Trophoblast cell (in vitro differentiated cells and primary cell): Measurements from ENCODE around the gene PSMA7.

Source experiments
- DNase-seq, 2 donors: peaks; one replicate each; pipeline ENCODE4 v3.0.0-alpha.2; 2016
- H2AFZ ChIP-seq: 2 replicates; pipeline ENCODE4 v1.6.1; 2013; ENCODE audit warnings: low read length, moderate library complexity, mild to moderate bottlenecking; ENCODE audit not compliant: insufficient read depth, poor library complexity
- H2AK5ac ChIP-seq: 2 replicates; pipeline ENCODE4 v1.6.1; 2013; ENCODE audit warnings: mild to moderate bottlenecking, low read length
- H2BK120ac ChIP-seq: 2 replicates; pipeline ENCODE4 v1.6.1; 2013; ENCODE audit warnings: low read length, mild to moderate bottlenecking, moderate library complexity; ENCODE audit not compliant: insufficient read depth, poor library complexity
- H2BK12ac ChIP-seq: 2 replicates; pipeline ENCODE4 v1.6.1; 2013; ENCODE audit warnings: mild to moderate bottlenecking, low read length, moderate library complexity
- H2BK5ac ChIP-seq: 2 replicates; pipeline ENCODE4 v1.6.1; 2013; ENCODE audit warnings: low read length, low read depth, moderate library complexity, mild to moderate bottlenecking; ENCODE audit not compliant: poor library complexity
- H3K14ac ChIP-seq: 2 replicates; pipeline ENCODE4 v1.6.1; 2013; ENCODE audit warnings: mild to moderate bottlenecking, low read length
- H3K18ac ChIP-seq: 2 replicates; pipeline ENCODE4 v1.6.1; 2013; ENCODE audit warnings: mild to moderate bottlenecking, low read length
- H3K23ac ChIP-seq: 2 replicates; pipeline ENCODE4 v1.6.1; 2013; ENCODE audit warnings: low read length
- H3K27ac ChIP-seq: 2 replicates; pipeline ENCODE4 v1.5.1; 2013; ENCODE audit warnings: low read depth, mild to moderate bottlenecking, inconsistent platforms, low read length, moderate library complexity
- H3K27me3 ChIP-seq: 2 replicates; pipeline ENCODE4 v1.6.1; 2013; ENCODE audit warnings: inconsistent platforms, mild to moderate bottlenecking, low read length, moderate library complexity; ENCODE audit not compliant: insufficient read depth
- H3K36me3 ChIP-seq, 2 experiments: 1 replicate in 1 of 2; 2 replicates in 1 of 2; pipeline ENCODE4 v1.6.1; 2013; ENCODE audit warnings: low read length in 2 of 2, mild to moderate bottlenecking in 2 of 2, moderate library complexity in 1 of 2; ENCODE audit not compliant: insufficient read depth in 2 of 2, control insufficient read depth in 1 of 2
- H3K4ac ChIP-seq: 2 replicates; pipeline ENCODE4 v1.6.1; 2013; ENCODE audit warnings: low read depth, mild to moderate bottlenecking, low read length, moderate library complexity
- H3K4me1 ChIP-seq, 2 experiments: 1 replicate in 1 of 2; 2 replicates in 1 of 2; pipeline ENCODE4 v1.6.1; 2013; ENCODE audit warnings: low read length in 2 of 2, mild to moderate bottlenecking in 2 of 2, moderate library complexity in 1 of 2; ENCODE audit not compliant: insufficient read depth in 2 of 2, control insufficient read depth in 1 of 2
- H3K4me2 ChIP-seq: 2 replicates; pipeline ENCODE4 v1.6.1; 2013; ENCODE audit warnings: inconsistent platforms, mild to moderate bottlenecking, low read length, moderate library complexity
- H3K4me3 ChIP-seq: 2 replicates; pipeline ENCODE4 v1.5.1; 2013; ENCODE audit warnings: mild to moderate bottlenecking, low read depth, low read length, inconsistent platforms
- H3K79me1 ChIP-seq: one replicate; pipeline ENCODE4 v1.6.1; 2013; ENCODE audit warnings: low read length
- H3K79me2 ChIP-seq: 2 replicates; pipeline ENCODE4 v1.6.1; 2013; ENCODE audit warnings: low read length, mild to moderate bottlenecking; ENCODE audit not compliant: control insufficient read depth, insufficient read depth, poor library complexity
- H3K9ac ChIP-seq: 2 replicates; pipeline ENCODE4 v1.6.1; 2013; ENCODE audit warnings: mild to moderate bottlenecking, low read length
- H3K9me3 ChIP-seq: 2 replicates; pipeline ENCODE4 v1.6.1; 2013; ENCODE audit warnings: low read depth, mild to moderate bottlenecking, control low read depth, inconsistent platforms, low read length; ENCODE audit not compliant: insufficient read depth
- H4K12ac ChIP-seq: 2 replicates; pipeline ENCODE4 v1.6.1; 2013; ENCODE audit warnings: low read depth, mild to moderate bottlenecking, low read length, moderate library complexity
- H4K8ac ChIP-seq: 2 replicates; pipeline ENCODE4 v1.6.1; 2013; ENCODE audit warnings: low read depth, mild to moderate bottlenecking, low read length, moderate library complexity
- H4K91ac ChIP-seq: one replicate; pipeline ENCODE4 v1.6.1; 2013; ENCODE audit warnings: low read depth, mild to moderate bottlenecking, low read length, moderate library complexity
- WGBS: extraction: QIAGEN DNeasy Blood & Tissue Kit; methylation state at CpG from one replicate; pipeline ENCODE4 v1.1.7; 2013; ENCODE audit warnings: missing lambda C conversion rate; ENCODE audit not compliant: insufficient read length, insufficient coverage; ENCODE audit errors: extremely low coverage; 5-methylcytosine and 5-hydroxymethylcytosine counted together

PSMA7 gene

GRCh38 chr20:62163986-62164762 lies 21.0 kb upstream of the PSMA7 start:
- Histone ChIP-seq H2BK5ac (no peak overlapping the region), H3K79me1 (no peaks in the 10 kb centered on the region), H3K4me2 (no peak overlapping the region), H2BK12ac (no peak overlapping the region), H3K36me3 (peaks cover 69 to 77% of the 10 kb centered on the region in 2 experiments), H3K27ac (no peak overlapping the region), H4K8ac (no peak overlapping the region), H3K9ac (no peak overlapping the region), H3K4ac (no peak overlapping the region), H2BK120ac (no peak overlapping the region), H4K91ac (no peak overlapping the region), H2AK5ac (no peak overlapping the region), H3K4me1 (peaks cover 6 to 17% of the 10 kb centered on the region in 2 experiments), H3K23ac (no peak overlapping the region), H4K12ac (no peak overlapping the region), H3K27me3 (no peaks in the 10 kb centered on the region), H3K9me3 (no peaks in the 10 kb centered on the region), H2AFZ (no peak overlapping the region), H3K79me2 (no peaks in the 10 kb centered on the region), H3K14ac (no peak overlapping the region), H3K18ac (no peak overlapping the region), H3K4me3 (no peak overlapping the region)
- no peak for DNase-seq
- no CpG with 5 or more reads among the region's 29 CpGs for WGBS

DNA sequence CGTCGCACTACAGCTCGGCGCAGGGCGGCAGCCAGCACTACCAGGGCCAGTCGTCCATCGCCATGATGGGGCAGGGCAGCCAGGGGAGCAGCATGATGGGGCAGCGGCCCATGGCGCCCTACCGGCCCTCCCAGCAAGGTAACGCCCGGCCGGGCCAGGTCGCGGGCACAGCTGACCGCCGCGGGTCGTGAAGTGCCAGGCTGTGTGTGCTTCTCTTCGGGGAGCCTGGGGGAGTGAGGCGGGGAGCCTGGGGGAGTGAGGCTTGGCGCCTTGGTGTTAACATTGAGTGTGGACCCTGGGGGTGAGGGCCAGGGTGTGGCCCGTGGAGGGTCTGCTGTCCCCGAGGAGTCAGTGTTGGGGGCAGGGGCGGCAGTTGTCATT lies 20.3 kb upstream of the PSMA7 start:
- H3K23ac ChIP-seq: no peak overlapping the region
- H3K9ac ChIP-seq: no peak overlapping the region
- H3K36me3 ChIP-seq: peaks cover 66 to 76% of the 10 kb centered on the region in 2 experiments
- H3K4me1 ChIP-seq: peaks cover 6 to 17% of the 10 kb centered on the region in 2 experiments
- no peaks in the 10 kb centered on the region for H3K79me1 ChIP-seq
- no peak overlapping the region for H2BK12ac ChIP-seq
- no peak overlapping the region for H4K12ac ChIP-seq
- no peak overlapping the region for H3K18ac ChIP-seq
- H3K27ac ChIP-seq: no peak overlapping the region
- H3K14ac ChIP-seq: no peak overlapping the region
- no peak overlapping the region for H3K4me2 ChIP-seq
- H2AFZ ChIP-seq: no peak overlapping the region
- no peak overlapping the region for H2BK5ac ChIP-seq
- WGBS: no CpG with 5 or more reads among the region's 25 CpGs
- H3K27me3 ChIP-seq: no peaks in the 10 kb centered on the region
- no peak overlapping the region for H3K4ac ChIP-seq
- no peak overlapping the region for H4K91ac ChIP-seq
- H3K79me2 ChIP-seq: no peaks in the 10 kb centered on the region
- no peak overlapping the region for H2BK120ac ChIP-seq
- DNase-seq: no peak
- H4K8ac ChIP-seq: no peak overlapping the region
- no peak overlapping the region for H3K4me3 ChIP-seq
- H3K9me3 ChIP-seq: no peaks in the 10 kb centered on the region
- H2AK5ac ChIP-seq: no peak overlapping the region

- Histone ChIP-seq H3K27ac (no peak overlapping the region), H3K9me3 (no peaks in the 10 kb centered on the region)
Measured at GRCh38 chr20:62162765-62163484, 19.7 kb upstream of the PSMA7 start.

DNA sequence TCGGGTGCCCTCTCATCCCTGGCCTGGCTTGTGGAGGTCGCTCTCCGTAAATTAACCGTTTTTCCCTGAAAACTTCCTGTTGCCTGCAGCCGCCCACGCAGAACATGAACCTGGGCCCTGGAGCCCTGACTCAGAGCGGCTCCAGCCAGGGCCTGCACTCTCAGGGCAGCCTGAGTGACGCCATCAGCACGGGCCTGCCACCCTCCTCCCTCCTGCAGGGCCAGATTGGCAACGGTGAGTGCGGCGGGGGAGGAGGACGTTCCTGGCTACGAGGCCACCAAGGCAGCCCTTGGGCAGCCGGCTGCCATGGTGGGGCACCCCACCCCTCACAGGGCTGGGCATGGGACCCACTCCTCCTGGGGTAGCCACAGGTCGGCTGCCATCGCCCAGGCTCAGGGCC lies 18.2 kb upstream of the PSMA7 start:
- no peak overlapping the region for H4K12ac ChIP-seq
- H3K79me2 ChIP-seq: peaks cover 9% of the 10 kb centered on the region
- H3K4ac ChIP-seq: no peak overlapping the region
- no peak overlapping the region for H3K23ac ChIP-seq
- H3K9me3 ChIP-seq: no peaks in the 10 kb centered on the region
- no peak overlapping the region for H3K14ac ChIP-seq
- H4K8ac ChIP-seq: no peak overlapping the region
- H2AK5ac ChIP-seq: no peak overlapping the region
- no peak for DNase-seq
- peak overlapping the region; percentile 42 for H3K18ac ChIP-seq
- H3K9ac ChIP-seq: no peak overlapping the region
- H2BK12ac ChIP-seq: no peak overlapping the region
- no peaks in the 10 kb centered on the region for H3K79me1 ChIP-seq
- H2BK120ac ChIP-seq: no peak overlapping the region
- peaks cover 59 to 67% of the 10 kb centered on the region in 2 experiments for H3K36me3 ChIP-seq
- H2BK5ac ChIP-seq: no peak overlapping the region
- no peak overlapping the region for H4K91ac ChIP-seq
- H2AFZ ChIP-seq: no peak overlapping the region
- no peak overlapping the region for H3K4me3 ChIP-seq
- H3K27me3 ChIP-seq: no peaks in the 10 kb centered on the region
- peaks cover 16 to 25% of the 10 kb centered on the region in 2 experiments for H3K4me1 ChIP-seq
- WGBS: no CpG with 5 or more reads among the region's 17 CpGs
- no peak overlapping the region for H3K4me2 ChIP-seq
- no peak overlapping the region for H3K27ac ChIP-seq

More at GRCh38 chr20:62162765-62163484, 19.7 kb upstream of the PSMA7 start:
- no CpG with 5 or more reads among the region's 38 CpGs for WGBS
- DNase-seq: no peak
- Histone ChIP-seq H4K8ac (no peak overlapping the region), H2BK12ac (no peak overlapping the region), H3K27me3 (no peaks in the 10 kb centered on the region), H4K12ac (no peak overlapping the region), H3K4me1 (peaks cover 6 to 17% of the 10 kb centered on the region in 2 experiments), H3K36me3 (peaks cover 64 to 71% of the 10 kb centered on the region in 2 experiments), H2BK5ac (no peak overlapping the region), H3K4ac (no peak overlapping the region), H4K91ac (no peak overlapping the region), H3K79me1 (no peaks in the 10 kb centered on the region), H3K14ac (no peak overlapping the region), H3K23ac (no peak overlapping the region), H2AK5ac (no peak overlapping the region), H2AFZ (no peak overlapping the region), H2BK120ac (no peak overlapping the region), H3K18ac (no peak overlapping the region), H3K4me2 (no peak overlapping the region), H3K9ac (no peak overlapping the region), H3K79me2 (peaks cover under 1% of the 10 kb centered on the region), H3K4me3 (no peak overlapping the region)
